GM23248 (cell line): ENCODE results near the gene TMOD4.

ENCODE experiments used
- EZH2 ChIP-seq: fragments of 200-600 bp; sonication (generic); IDR thresholded peaks from 2 replicates; pipeline ENCODE4 v1.6.1; 2018; ENCODE audit warnings: antibody characterized with exemption, mild to moderate bottlenecking; ENCODE audit not compliant: insufficient read depth, poor library complexity, severe bottlenecking
- EZH2phosphoT487 ChIP-seq: fragments of 200-600 bp; sonication (generic); IDR thresholded peaks from 2 replicates; pipeline ENCODE4 v1.6.1; 2018; ENCODE audit warnings: antibody characterized with exemption, moderate library complexity, mild to moderate bottlenecking, low read depth; ENCODE audit not compliant: insufficient read depth

DNA sequence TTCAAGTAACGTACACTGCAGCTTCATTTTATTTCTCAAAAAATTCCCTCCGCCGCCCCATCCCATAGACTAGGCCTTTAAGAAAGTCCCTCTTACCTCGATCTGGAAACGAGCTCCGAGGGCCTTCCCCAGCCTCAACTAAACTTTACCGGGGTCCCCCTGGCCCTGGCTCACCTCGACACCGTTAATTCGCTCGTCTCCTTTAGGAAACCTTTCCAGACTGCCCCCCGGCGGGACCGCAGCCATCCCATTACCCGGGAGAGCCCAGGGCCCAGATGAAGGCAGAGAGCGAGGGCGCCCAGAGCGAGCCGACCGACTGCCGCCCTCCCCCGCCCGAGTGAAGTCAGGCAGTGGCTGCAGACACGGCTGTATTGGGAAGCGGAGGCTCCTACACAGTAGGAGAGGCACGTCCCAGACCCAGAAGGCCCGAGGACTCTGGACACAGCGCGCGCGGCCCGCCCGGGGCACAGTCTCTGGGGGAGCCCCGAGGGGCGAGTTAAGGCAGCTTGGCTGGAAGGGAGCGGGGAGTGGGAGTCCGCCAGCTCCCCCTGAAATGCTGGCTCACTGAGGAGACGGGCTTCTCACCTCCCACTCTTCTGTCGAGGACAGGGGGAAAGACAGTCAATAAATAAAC lies 44.0 kb downstream of the TMOD4 start:
- TF ChIP-seq EZH2phosphoT487 (no peak), EZH2 (no peak)
